Medulla oblongata (tissue), 1 donor: ENCODE results near the gene ADD3.
A peak's percentile ranks its signal among the peaks of the same experiment; 100 is the strongest.
"Not testable (repeated sequence)": the region's sequence is repeated elsewhere in the genome, so short reads cannot be mapped to it uniquely, and the experiment has no call there.

Experiments
- DNase-seq: peaks from one replicate; pipeline ENCODE4 v3.0.0-alpha.2; 2015; ENCODE audit errors: extremely low spot score

The ADD3 gene

GRCh38 chr10:110107430-110107829 lies 99.6 kb downstream of the ADD3 start:
- DNase-seq, result no peak

GRCh38 chr10:110107887-110108286 lies 100.1 kb downstream of the ADD3 start:
- no peak for DNase-seq

GRCh38 chr10:110109511-110109910 lies 101.7 kb downstream of the ADD3 start:
- DNase-seq, result no peak

- DNase-seq, result no peak
Measured at GRCh38 chr10:110110338-110110737, 102.6 kb downstream of the ADD3 start.

GRCh38 chr10:110113670-110114337 lies 106.0 kb downstream of the ADD3 start:
- DNase-seq, result no peak

- DNase-seq, result not testable (repeated sequence)
Measured at GRCh38 chr10:110114668-110115067, 106.9 kb downstream of the ADD3 start.

- DNase-seq, result no peak
Measured at GRCh38 chr10:110115784-110116520, 108.2 kb downstream of the ADD3 start.

GRCh38 chr10:110118891-110119621 lies 111.3 kb downstream of the ADD3 start:
- DNase-seq, result no peak

- DNase-seq, result no peak
Measured at GRCh38 chr10:110123594-110123993, 115.8 kb downstream of the ADD3 start.

- DNase-seq, result no peak
Measured at GRCh38 chr10:110129490-110129889, 121.7 kb downstream of the ADD3 start.

- DNase-seq, result no peak
Measured at GRCh38 chr10:110134917-110135316, 127.1 kb downstream of the ADD3 start.

GRCh38 chr10:110135836-110136235 lies 128.1 kb downstream of the ADD3 start:
- not testable (repeated sequence) for DNase-seq

GRCh38 chr10:110137142-110137545 lies 129.4 kb downstream of the ADD3 start:
- peak; percentile 90 for DNase-seq

GRCh38 chr10:110138197-110138812 lies 130.5 kb downstream of the ADD3 start:
- peak; percentile 92 for DNase-seq

- no peak for DNase-seq
Measured at GRCh38 chr10:110141185-110141584, 133.4 kb downstream of the ADD3 start.

GRCh38 chr10:110141871-110142635 lies 134.3 kb downstream of the ADD3 start:
- no peak for DNase-seq

- DNase-seq, result no peak
Measured at GRCh38 chr10:110142965-110143364, 135.2 kb downstream of the ADD3 start.

- DNase-seq, result no peak
Measured at GRCh38 chr10:110144507-110144906, 136.7 kb downstream of the ADD3 start.

GRCh38 chr10:110147961-110148360 lies 140.2 kb downstream of the ADD3 start:
- no peak for DNase-seq

- DNase-seq, result no peak
Measured at GRCh38 chr10:110149259-110149658, 141.5 kb downstream of the ADD3 start.

GRCh38 chr10:110150046-110150445 lies 142.3 kb downstream of the ADD3 start:
- DNase-seq, result no peak
